Measurements from ENCODE around the gene DEFB132. TPM values are rescaled to one million over a fixed set of nuclear protein-coding genes. Genes with fewer than 3 reads are reported as not detected.
A peak's percentile ranks its signal among the peaks of the same experiment; 100 is the strongest.

The DEFB132 gene, protein sequence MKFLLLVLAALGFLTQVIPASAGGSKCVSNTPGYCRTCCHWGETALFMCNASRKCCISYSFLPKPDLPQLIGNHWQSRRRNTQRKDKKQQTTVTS
- under 1 TPM in 1 of 4 donors, not detected in 3; 0.66 TPM for total RNA-seq

DNA sequence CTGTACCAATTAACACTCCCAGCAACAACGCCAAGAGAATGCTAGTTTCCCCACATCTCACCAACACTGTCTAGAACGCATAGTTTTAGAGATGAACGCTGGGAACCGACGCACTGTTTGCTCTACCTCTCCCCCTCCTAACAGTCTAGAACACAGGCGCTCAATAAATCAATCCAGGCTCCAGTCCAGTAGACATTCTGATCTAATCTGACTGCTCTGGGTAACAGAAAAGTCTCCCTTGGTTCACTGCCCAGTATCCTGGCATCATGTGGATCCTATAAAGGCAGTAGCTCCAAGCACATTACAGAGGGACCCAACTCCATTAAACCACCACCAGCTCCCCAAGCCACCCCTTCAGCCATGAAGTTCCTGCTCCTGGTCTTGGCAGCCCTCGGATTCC is at the start of gene DEFB132:
Gene DEFB132 (plus strand): TSS at position 306 of the 400 bp plus-strand sequence. CDS start 55 bp downstream, at position 361.
- Histone ChIP-seq H3K27me3 (peaks cover 0 to 3% of the 10 kb centered on the region in 2 donors), H3K36me3 (no peaks in the 10 kb centered on the region)
- DNase-seq (ENCODE audit: low spot score in 2 of 2), result no peak

DNA sequence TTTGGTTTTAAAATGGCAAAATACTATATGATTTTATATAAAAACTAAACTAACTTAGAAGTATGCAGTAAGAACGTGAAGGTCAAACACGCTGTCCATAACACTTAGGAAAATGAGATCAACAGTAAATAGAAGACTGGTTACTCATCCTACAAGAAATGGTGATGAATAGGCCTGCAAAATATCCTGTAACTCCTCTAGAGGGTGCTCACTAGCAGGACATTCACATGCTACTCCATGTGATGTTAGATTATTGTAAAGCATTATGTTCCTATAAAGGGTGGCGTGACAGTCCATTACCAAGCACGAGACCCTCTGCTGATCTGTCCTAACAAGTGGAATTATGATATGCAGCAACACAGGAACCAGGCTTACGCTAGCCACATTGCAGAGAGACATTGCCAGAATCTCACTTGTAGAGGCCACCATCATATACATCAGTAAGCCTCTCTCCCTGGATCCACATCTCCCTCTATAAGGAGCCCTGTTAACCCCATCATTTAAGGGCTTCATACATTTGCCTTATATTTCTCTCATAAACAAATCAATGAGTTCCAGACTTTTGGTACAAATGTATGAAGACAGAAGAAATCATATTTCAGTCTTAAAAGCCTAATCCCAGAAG is 48.5 kb upstream of the DEFB132 start:
- Histone ChIP-seq H3K27ac (no peak overlapping the region), H3K36me3 (no peaks in the 10 kb centered on the region), H3K27me3 (no peaks in the 10 kb centered on the region), H3K4me3 (no peak overlapping the region), H3K9me3 (no peaks in the 10 kb centered on the region), H3K4me1 (no peaks in the 10 kb centered on the region)
- 16 to 18% methylated on average over 5 of the region's 5 CpGs for WGBS, 2 donors
- DNase-seq (ENCODE audit: low spot score in 2 of 2), result no peak
- TF ChIP-seq EP300 (IDR thresholded peaks at IDR 0.05), result no peak
- TF ChIP-seq, protein P1, sequence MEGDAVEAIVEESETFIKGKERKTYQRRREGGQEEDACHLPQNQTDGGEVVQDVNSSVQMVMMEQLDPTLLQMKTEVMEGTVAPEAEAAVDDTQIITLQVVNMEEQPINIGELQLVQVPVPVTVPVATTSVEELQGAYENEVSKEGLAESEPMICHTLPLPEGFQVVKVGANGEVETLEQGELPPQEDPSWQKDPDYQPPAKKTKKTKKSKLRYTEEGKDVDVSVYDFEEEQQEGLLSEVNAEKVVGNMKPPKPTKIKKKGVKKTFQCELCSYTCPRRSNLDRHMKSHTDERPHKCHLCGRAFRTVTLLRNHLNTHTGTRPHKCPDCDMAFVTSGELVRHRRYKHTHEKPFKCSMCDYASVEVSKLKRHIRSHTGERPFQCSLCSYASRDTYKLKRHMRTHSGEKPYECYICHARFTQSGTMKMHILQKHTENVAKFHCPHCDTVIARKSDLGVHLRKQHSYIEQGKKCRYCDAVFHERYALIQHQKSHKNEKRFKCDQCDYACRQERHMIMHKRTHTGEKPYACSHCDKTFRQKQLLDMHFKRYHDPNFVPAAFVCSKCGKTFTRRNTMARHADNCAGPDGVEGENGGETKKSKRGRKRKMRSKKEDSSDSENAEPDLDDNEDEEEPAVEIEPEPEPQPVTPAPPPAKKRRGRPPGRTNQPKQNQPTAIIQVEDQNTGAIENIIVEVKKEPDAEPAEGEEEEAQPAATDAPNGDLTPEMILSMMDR (IDR thresholded peaks at IDR 0.05), result peak in 4 of 5 experiments; percentile 20 to 54 (median 46)

More for the DNA sequence above, at the start of gene DEFB132:
- TF ChIP-seq, protein P1 (IDR thresholded peaks at IDR 0.05), result no peak
- TF ChIP-seq EP300 (IDR thresholded peaks at IDR 0.05) (no peak), POLR2A (IDR thresholded peaks at IDR 0.05) (no peak)
- Histone ChIP-seq H3K4me1 (no peaks in the 10 kb centered on the region), H3K9me3 (no peaks in the 10 kb centered on the region), H3K4me3 (no peak within 1 kb of the TSS), H3K27ac (no peak within 1 kb of the TSS)
- WGBS, 2 donors, result 84 to 88% methylated on average over 7 of the region's 7 CpGs

DNA sequence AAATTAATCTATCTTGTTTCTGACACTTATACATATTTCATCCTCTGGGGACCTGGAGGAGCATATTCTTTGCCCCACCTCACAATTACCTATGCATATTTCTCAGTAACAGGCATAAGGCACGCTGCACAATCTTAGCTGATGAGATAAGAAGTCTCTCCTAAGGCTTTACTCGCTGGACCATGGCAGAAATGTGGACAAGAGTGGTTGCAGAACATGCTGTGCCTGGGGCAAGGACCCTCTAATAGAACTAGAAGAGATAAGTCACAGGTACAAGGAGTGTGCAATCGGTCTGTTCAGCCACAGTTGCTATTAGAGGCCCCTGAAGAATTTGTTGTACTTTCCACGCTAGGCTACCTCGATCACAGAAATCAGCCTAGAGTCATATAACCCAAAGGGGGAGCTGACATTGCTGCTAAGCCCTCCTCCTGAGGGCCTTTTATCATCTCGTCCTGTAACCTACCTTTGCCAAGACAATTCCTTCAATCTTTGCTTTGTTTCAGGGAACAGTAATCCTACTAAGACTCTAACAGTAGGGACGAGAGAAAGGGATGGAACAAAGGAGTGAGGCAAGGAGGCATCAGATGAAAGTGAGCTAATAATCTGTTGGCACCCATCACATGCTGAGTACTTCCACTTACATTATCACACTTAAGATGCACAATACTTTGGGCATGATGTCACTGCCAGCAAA is 46.6 kb upstream of the DEFB132 start:
- Histone ChIP-seq H3K27ac (no peak overlapping the region), H3K4me1 (no peaks in the 10 kb centered on the region), H3K4me3 (no peak overlapping the region), H3K36me3 (no peaks in the 10 kb centered on the region), H3K9me3 (no peaks in the 10 kb centered on the region), H3K27me3 (no peaks in the 10 kb centered on the region)
- 54 to 63% methylated on average over 7 of the region's 7 CpGs for WGBS, 2 donors
- DNase-seq (ENCODE audit: low spot score in 2 of 2), result no peak
- TF ChIP-seq POLR2A (IDR thresholded peaks at IDR 0.05), result no peak
- TF ChIP-seq, protein P1 (IDR thresholded peaks at IDR 0.05), result no peak
- TF ChIP-seq EP300 (IDR thresholded peaks at IDR 0.05), result no peak

DNA sequence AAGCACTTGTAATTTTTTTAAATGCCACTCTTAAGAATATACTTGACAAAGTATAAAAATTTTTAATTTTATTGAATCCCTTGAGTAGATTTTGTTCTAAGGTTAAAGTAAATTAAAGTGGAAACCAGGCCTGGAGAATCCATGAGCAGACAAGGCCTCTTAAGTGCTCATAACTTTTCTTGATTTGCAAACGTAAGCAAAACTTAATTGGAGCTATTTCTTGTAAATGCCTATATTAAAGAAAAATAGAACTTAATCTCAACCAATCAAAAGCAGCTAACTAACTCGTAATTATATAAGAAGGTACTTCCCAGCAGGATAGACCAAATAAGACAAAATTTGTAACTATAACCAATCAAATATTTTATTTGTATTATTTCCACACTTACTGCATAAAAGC is 43.1 kb upstream of the DEFB132 start:
- Histone ChIP-seq H3K27ac (no peak overlapping the region), H3K9me3 (no peaks in the 10 kb centered on the region), H3K27me3 (peaks cover 0 to 3% of the 10 kb centered on the region in 2 donors), H3K4me1 (no peaks in the 10 kb centered on the region), H3K36me3 (no peaks in the 10 kb centered on the region), H3K4me3 (no peak overlapping the region)
- 70 to 76% methylated on average over 2 of the region's 2 CpGs for WGBS, 2 donors
- DNase-seq (ENCODE audit: low spot score in 2 of 2), result no peak
- TF ChIP-seq, protein P1 (IDR thresholded peaks at IDR 0.05), result no peak
- TF ChIP-seq POLR2A (IDR thresholded peaks at IDR 0.05), result no peak
- TF ChIP-seq EP300 (IDR thresholded peaks at IDR 0.05), result no peak

DNA sequence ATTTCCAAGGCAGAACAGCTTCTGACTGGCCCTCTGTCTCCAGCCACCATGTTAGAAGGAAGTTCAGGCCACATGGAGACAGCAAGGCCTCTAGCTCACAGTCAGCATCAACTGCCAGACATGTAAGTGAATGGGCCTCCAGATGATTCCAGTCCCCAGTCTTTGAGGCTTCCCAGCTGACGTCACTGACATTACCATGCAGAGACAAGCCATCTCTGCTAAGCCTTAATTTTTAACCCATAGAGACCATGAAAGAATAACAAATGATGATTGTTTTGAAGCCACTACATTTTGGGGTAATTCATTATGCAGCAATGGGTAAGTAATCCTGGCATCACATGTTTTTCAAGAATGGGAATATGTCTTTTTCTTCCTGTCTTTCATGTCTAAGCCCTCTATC is 41.7 kb upstream of the DEFB132 start:
- Histone ChIP-seq H3K9me3 (no peaks in the 10 kb centered on the region), H3K36me3 (no peaks in the 10 kb centered on the region), H3K27ac (no peak overlapping the region), H3K4me3 (no peak overlapping the region), H3K4me1 (no peaks in the 10 kb centered on the region), H3K27me3 (peaks cover 0 to 3% of the 10 kb centered on the region in 2 donors)
- no peak for TF ChIP-seq EP300 (IDR thresholded peaks at IDR 0.05)
- no peak for TF ChIP-seq POLR2A (IDR thresholded peaks at IDR 0.05)
- TF ChIP-seq, protein P1 (IDR thresholded peaks at IDR 0.05), result no peak
- WGBS, 2 donors, result 50 to 64% methylated on average over 1 of the region's 1 CpG
- DNase-seq (ENCODE audit: low spot score in 2 of 2), result no peak

All from tibial nerve (tissue), 4 donors.